Measurements from ENCODE around the gene SPEN.

The SPEN gene

GRCh38 chr1:15970911-15971310 lies 123.4 kb downstream of the SPEN start:
- Histone ChIP-seq H3K27ac (ENCODE audit: extremely low read depth, low read depth, low read length) (no peak overlapping the region), H3K36me3 (ENCODE audit: control insufficient read depth in 2 of 2, insufficient read depth in 1 of 2, low read length in 2 of 2) (peaks cover 0 to 60% of the 10 kb centered on the region in 2 experiments; a peak in 2 of 3 replicates), H3K4me3 (ENCODE audit: low read depth, low read length) (no peak overlapping the region), H3K4me1 (ENCODE audit: control insufficient read depth, insufficient read depth, low read length) (no peaks in the 10 kb centered on the region), H3K9me3 (ENCODE audit: control insufficient read depth, insufficient read depth, low read depth, low read length) (no peaks in the 10 kb centered on the region)
- TF ChIP-seq ZNF704 (tag by site-specific recombination; IDR thresholded peaks at IDR 0.05) (no peak), ZNF530 (tag by site-specific recombination; IDR thresholded peaks at IDR 0.05; ENCODE audit: low read depth) (no peak), SP2 (tag by site-specific recombination; IDR thresholded peaks at IDR 0.05) (no peak), ZNF221 (tag by site-specific recombination; IDR thresholded peaks at IDR 0.05; ENCODE audit: borderline replicate concordance) (no peak), ZNF654 (tag by site-specific recombination; IDR thresholded peaks at IDR 0.05; ENCODE audit: low read depth) (no peak), SP3 (tag by site-specific recombination; IDR thresholded peaks at IDR 0.05) (no peak), ZNF701 (tag by site-specific recombination; IDR thresholded peaks at IDR 0.05) (no peak), ZNF544 (tag by site-specific recombination; IDR thresholded peaks at IDR 0.05) (no peak), KLF8 (tag by site-specific recombination; IDR thresholded peaks at IDR 0.05) (no peak), ZNF391 (tag by site-specific recombination; IDR thresholded peaks at IDR 0.05; ENCODE audit: borderline replicate concordance, low read depth) (no peak), ZNF280C (tag by site-specific recombination; IDR thresholded peaks at IDR 0.05) (no peak)
- CTCF ChIA-PET = no interaction called here
- POLR2A ChIA-PET = no interaction called here

GRCh38 chr1:15972409-15972808 lies 124.9 kb downstream of the SPEN start:
- H3K36me3 ChIP-seq (ENCODE audit: control insufficient read depth in 2 of 2, insufficient read depth in 1 of 2, low read length in 2 of 2) = peaks cover 0 to 53% of the 10 kb centered on the region in 2 experiments; a peak in 2 of 3 replicates
- TF ChIP-seq ZNF580 (tag by site-specific recombination; IDR thresholded peaks at IDR 0.05) (peak; percentile 76), ZNF280D (tag by site-specific recombination; IDR thresholded peaks at IDR 0.05) (peak; percentile 79; the same call in 1 of the 2 replicates), AEBP2 (tag by site-specific recombination; IDR thresholded peaks at IDR 0.05; ENCODE audit: borderline replicate concordance) (no peak), GLIS1 (tag by site-specific recombination; IDR thresholded peaks at IDR 0.05) (no peak), SETDB1 (IDR thresholded peaks at IDR 0.05; ENCODE audit: insufficient read length, low read length) (peak; percentile 34)
- no peak overlapping the region for H3K4me3 ChIP-seq (ENCODE audit: low read depth, low read length)
- H3K4me1 ChIP-seq (ENCODE audit: control insufficient read depth, insufficient read depth, low read length) = no peaks in the 10 kb centered on the region
- H3K9me3 ChIP-seq (ENCODE audit: control insufficient read depth, insufficient read depth, low read depth, low read length) = no peaks in the 10 kb centered on the region
- no peak overlapping the region for H3K27ac ChIP-seq (ENCODE audit: extremely low read depth, low read depth, low read length)
- CTCF ChIA-PET = interaction anchor here (0.5 to 1.1 kb wide), 3 partner anchors 15 to 220 kb away, joined by 3 to 4 read pairs (median 3); no protein-coding TSS in a partner anchor
- POLR2A ChIA-PET = no interaction called here
